DND-41 (cell line): ENCODE results near the gene ARF3.

ENCODE experiments used
- ATAC-seq: fragments of 200-7000 bp; cut with Tn5 transposase; 3 replicates; pipeline ENCODE4 v1.9.1; 2021; ENCODE audit warnings: low read depth; ENCODE audit not compliant: insufficient read depth
- DNase-seq: peaks from one replicate; pipeline ENCODE4 v3.0.0-alpha.2; 2020
- H2AFZ ChIP-seq: 2 replicates; pipeline ENCODE4 v1.6.0; 2012; ENCODE audit warnings: low read depth, low read length
- H3K27ac ChIP-seq: 2 replicates; pipeline ENCODE4 v1.5.1; 2012; ENCODE audit warnings: low read length, inconsistent platforms
- H3K27me3 ChIP-seq: fragments of 200-600 bp; sonication (generic); 2 replicates; pipeline ENCODE4 v1.6.0; 2012; ENCODE audit warnings: low read length, mild to moderate bottlenecking, inconsistent platforms; ENCODE audit not compliant: insufficient read depth, poor library complexity
- H3K36me3 ChIP-seq: 2 replicates; pipeline ENCODE4 v1.5.1; 2012; ENCODE audit warnings: low read length, inconsistent platforms; ENCODE audit not compliant: insufficient read depth
- H3K4me1 ChIP-seq: 2 replicates; pipeline ENCODE4 v1.5.1; 2012; ENCODE audit warnings: mild to moderate bottlenecking, low read length; ENCODE audit not compliant: insufficient read depth
- H3K4me2 ChIP-seq: 2 replicates; pipeline ENCODE4 v1.6.0; 2012; ENCODE audit warnings: mild to moderate bottlenecking, moderate library complexity, low read length, inconsistent platforms; ENCODE audit not compliant: insufficient read depth
- H3K4me3 ChIP-seq, 2 experiments: fragments of 200-600 bp in 1 of 2; shearing (Covaris generic) in 1 of 2; 2 replicates each; pipeline ENCODE4 v1.5.1; 2012 to 2016; ENCODE audit warnings: inconsistent platforms in 2 of 2, low read length in 2 of 2, mild to moderate bottlenecking in 2 of 2, low read depth in 1 of 2, moderate library complexity in 1 of 2
- H3K79me2 ChIP-seq: 2 replicates; pipeline ENCODE4 v1.6.0; 2012; ENCODE audit warnings: low read length, inconsistent platforms; ENCODE audit not compliant: insufficient read depth
- H3K9ac ChIP-seq: 2 replicates; pipeline ENCODE4 v1.6.0; 2012; ENCODE audit warnings: low read depth, mild to moderate bottlenecking, inconsistent platforms, low read length, moderate library complexity
- H3K9me3 ChIP-seq: 2 replicates; pipeline ENCODE4 v1.5.1; 2012; ENCODE audit warnings: low read length, moderate library complexity, mild to moderate bottlenecking, inconsistent platforms; ENCODE audit not compliant: insufficient read depth, severe bottlenecking
- H4K20me1 ChIP-seq: 2 replicates; pipeline ENCODE4 v1.6.0; 2012; ENCODE audit warnings: low read length; ENCODE audit not compliant: insufficient read depth
- CTCF ChIP-seq: IDR thresholded peaks from 2 replicates; pipeline ENCODE4 v1.5.1; 2012; ENCODE audit warnings: borderline replicate concordance, low read length, moderate library complexity, mild to moderate bottlenecking; ENCODE audit not compliant: poor library complexity, severe bottlenecking; ENCODE audit errors: extremely low read depth
- EZH2 ChIP-seq: IDR thresholded peaks from 3 replicates; pipeline ENCODE4 v1.6.1; 2012; ENCODE audit warnings: borderline replicate concordance, low read depth, mild to moderate bottlenecking, moderate library complexity, low read length, inconsistent platforms; ENCODE audit not compliant: severe bottlenecking

The ARF3 gene

DNA sequence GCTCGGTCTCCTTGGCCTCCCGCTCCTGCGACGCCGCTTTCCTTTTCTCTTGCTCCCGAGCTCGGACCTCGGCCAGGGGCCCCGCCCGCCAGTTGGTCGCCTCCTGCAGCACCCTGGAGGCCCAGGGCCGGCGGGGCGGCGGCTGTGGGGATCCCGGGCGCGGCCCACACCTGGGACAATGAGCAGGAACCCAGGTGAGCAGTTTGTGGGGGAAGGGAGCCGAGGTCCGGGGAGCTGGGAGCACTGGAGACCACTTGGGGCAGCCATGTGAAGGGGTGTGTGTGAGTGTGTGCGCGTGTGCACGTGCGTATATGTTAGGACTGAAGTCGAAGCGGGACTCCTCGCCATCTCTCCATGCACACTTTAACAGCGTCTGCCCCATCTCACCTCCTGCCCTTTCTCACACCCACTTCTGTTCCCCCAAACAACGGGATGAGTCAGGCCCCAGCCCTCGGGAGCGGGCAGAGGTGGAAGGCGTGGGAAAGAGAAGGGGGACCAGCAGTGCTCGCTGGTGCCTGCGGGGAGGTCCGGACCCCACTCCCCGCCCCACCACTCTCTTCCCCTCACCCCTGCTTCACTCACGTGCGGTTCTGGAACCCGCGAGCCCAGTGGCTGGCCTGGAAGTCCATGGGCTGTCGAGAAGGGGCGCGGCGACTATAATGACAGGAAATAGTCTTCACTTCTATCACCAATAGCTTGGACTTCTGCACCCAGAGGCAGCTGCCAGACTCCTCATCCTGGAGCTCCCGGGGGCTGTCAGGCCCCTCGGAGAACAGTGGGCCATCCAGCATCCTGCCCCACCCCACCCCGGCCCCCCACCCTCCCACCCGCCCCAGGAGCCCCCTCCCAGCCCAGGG is 41.4 kb upstream of the ARF3 start:
- ATAC-seq (peak; percentile 13), DNase-seq (no peak)
- TF ChIP-seq EZH2 (no peak), CTCF (no peak)
- H4K20me1 ChIP-seq = peaks cover 4% of the 10 kb centered on the region
- peak overlapping the region; percentile 98 for H3K4me2 ChIP-seq
- H3K36me3 ChIP-seq = peaks cover 25% of the 10 kb centered on the region
- peaks cover 39% of the 10 kb centered on the region for H3K4me1 ChIP-seq
- H3K4me3 ChIP-seq = peak overlapping the region; percentile 8 to 64; a peak in 3 of 4 replicates
- H3K79me2 ChIP-seq = no peaks in the 10 kb centered on the region
- peaks cover 32% of the 10 kb centered on the region for H3K27me3 ChIP-seq
- H3K9ac ChIP-seq = peak overlapping the region; percentile 43
- peak overlapping the region; percentile 78 for H2AFZ ChIP-seq
- no peaks in the 10 kb centered on the region for H3K9me3 ChIP-seq
- H3K27ac ChIP-seq = no peak overlapping the region

DNA sequence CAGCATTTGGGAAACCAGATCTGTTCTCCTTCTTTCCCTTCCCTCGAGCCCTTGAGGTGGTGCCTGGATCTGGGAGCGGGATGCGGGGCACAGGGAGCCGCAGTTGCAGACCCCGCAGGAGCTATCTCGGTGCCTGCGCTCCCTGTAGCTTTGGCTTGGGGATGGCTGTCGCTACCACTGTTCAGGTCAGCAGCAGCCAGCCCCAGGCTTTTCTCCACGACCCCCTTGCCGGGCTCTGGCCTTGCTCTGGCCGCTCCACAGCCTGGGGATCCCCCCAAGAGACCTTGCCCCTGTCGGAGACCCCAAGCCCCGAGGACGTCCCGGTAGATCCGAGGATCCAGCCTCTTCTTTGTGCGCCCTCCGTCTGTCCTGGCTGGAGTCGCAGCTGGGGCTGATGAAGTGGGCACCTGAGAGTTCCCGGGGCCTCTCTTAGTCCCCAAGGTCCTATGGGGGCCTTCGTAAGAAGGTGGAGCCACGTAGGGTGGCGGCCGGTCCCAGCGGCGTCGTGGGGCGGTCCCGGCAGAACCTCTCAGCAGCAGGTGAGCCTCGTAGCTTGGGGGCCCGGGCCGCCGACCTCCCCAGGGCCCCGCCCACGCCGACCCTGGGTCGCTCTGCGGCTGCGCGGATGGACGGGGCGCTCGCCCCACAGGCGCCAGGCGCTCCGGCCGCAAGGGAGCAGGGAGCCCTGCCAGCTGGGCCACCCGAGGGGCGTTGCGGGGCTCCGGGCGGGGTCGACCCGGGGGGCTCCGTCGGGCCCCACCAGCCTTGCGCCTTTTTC is 40.6 kb upstream of the ARF3 start:
- Histone ChIP-seq H3K4me3 (peak overlapping the region in 1 of 2 experiments; percentile 58; a peak in 1 of 4 replicates), H3K79me2 (no peaks in the 10 kb centered on the region), H4K20me1 (peaks cover 4% of the 10 kb centered on the region), H3K9ac (0 out of 2 replicates have a peak overlapping the region, but pooled peaks have one; percentile 43), H3K27me3 (peaks cover 32% of the 10 kb centered on the region), H2AFZ (peak overlapping the region; percentile 74; the same call in 1 of the 2 replicates), H3K27ac (no peak overlapping the region), H3K36me3 (peaks cover 22% of the 10 kb centered on the region), H3K4me2 (peak overlapping the region; percentile 98), H3K4me1 (peaks cover 39% of the 10 kb centered on the region), H3K9me3 (no peaks in the 10 kb centered on the region)
- no peak for ATAC-seq
- TF ChIP-seq CTCF (no peak), EZH2 (no peak)
- no peak for DNase-seq

DNA sequence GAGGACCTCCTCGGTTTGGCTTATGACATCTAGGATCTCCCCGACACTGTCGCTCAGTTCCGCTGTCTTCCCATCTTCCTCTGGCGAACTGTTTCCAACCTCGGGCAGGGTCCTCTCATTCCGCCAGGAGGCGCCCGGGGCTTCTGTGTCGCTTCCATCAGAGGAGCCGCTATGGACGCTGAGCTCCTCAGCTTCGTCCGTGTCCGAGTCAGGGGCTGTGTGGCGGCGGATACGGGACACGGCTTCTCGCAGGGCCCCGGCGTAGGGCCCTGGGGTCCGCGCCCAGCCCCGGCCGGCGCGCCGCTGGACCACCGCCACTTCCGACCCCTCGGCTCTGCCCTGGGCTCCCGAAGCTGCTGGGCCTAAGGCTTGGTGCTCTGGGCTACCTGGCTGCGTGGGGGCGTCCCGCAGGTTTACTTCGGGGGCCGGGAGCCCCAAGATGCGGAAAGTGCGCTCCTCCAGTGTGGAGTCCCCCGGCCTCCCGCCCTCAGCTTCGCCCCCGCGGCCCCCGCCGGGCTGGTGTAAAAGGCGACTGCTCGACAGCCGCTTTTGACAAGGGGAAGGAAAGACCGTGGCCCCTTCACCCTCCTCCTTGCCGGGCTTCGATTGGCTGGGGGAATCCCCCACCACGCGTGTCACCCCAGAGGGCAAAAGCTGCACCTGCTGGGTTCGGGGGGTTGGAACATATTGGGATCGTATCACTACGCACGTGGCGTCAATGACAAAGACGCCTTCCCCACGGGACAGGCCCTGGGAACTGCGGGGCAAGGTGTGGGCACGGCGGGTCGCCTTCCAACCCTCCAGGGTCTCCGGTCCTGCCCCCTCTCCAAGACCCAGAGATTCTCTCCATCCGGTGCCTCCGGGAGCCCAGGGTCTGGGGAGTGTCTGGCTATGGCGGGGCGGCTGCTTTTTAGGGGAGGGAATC is 39.8 kb upstream of the ARF3 start:
- H3K79me2 ChIP-seq = no peaks in the 10 kb centered on the region
- H3K36me3 ChIP-seq = peaks cover 13% of the 10 kb centered on the region
- H3K4me1 ChIP-seq = peaks cover 39% of the 10 kb centered on the region
- DNase-seq (peak; percentile 74), ATAC-seq (peak; percentile 67)
- H3K9ac ChIP-seq = peak overlapping the region; percentile 57
- H2AFZ ChIP-seq = peak overlapping the region; percentile 74
- peak overlapping the region; percentile 84 for H3K4me2 ChIP-seq
- H3K27ac ChIP-seq = no peak overlapping the region
- H4K20me1 ChIP-seq = peaks cover 4% of the 10 kb centered on the region
- no peaks in the 10 kb centered on the region for H3K9me3 ChIP-seq
- peak; percentile 88 for TF ChIP-seq CTCF
- peak; percentile 88 for TF ChIP-seq EZH2
- peaks cover 32% of the 10 kb centered on the region for H3K27me3 ChIP-seq
- peak overlapping the region; percentile 19 to 58; a peak in 3 of 4 replicates for H3K4me3 ChIP-seq
